Caco-2 (cell line): ENCODE data around the gene RAF1. TPM values are rescaled to one million over a fixed set of nuclear protein-coding genes. Genes with fewer than 3 reads are reported as not detected.

Experiments used
- BruUV-seq: library from RNA; stranded (reverse); fragments of 400-500 nt; replicated peaks from 2 replicates; lab custom pipeline; 2021; lab: Mats Ljungman, UMichigan
- CTCF ChIA-PET: fragments of 300-600 bp; sonication (Branson Sonifier 250); formaldehyde crosslinking; loops from one replicate; lab custom pipeline; 2022; ENCODE audit warnings: antibody characterized with exemption; lab: Charles Lee
- POLR2A ChIA-PET: fragments of 300-600 bp; sonication (Branson Sonifier 250); formaldehyde crosslinking; loops from one replicate; lab custom pipeline; 2022; ENCODE audit warnings: antibody characterized with exemption; lab: Charles Lee
- DNase-seq, 2 experiments: peaks; one replicate each; pipeline versions ENCODE4 v3.0.0 to v3.0.0-alpha.2; 2020 to 2022
- H3K27me3 ChIP-seq: replicated peaks from 2 replicates; pipeline ENCODE4 v1.6.0; 2011; ENCODE audit warnings: low read length; ENCODE audit not compliant: control insufficient read depth, insufficient read depth
- H3K36me3 ChIP-seq: 2 replicates; pipeline ENCODE4 v1.5.1; 2011; ENCODE audit warnings: low read length; ENCODE audit not compliant: control insufficient read depth, insufficient read depth
- H3K4me1 ChIP-seq: fragments of 250-450 bp; sonication (Bioruptor Pico); 2 replicates; pipeline ENCODE4 v1.5.1; 2020; ENCODE audit warnings: mild to moderate bottlenecking
- H3K4me3 ChIP-seq: 2 replicates; pipeline ENCODE4 v1.5.1; 2011; ENCODE audit warnings: low read depth, mild to moderate bottlenecking, control low read depth, low read length
- H3K9me3 ChIP-seq: fragments of 250-450 bp; sonication (Bioruptor Pico); 2 replicates; pipeline ENCODE4 v1.5.1; 2020; ENCODE audit warnings: mild to moderate bottlenecking, moderate library complexity
- H3K27ac Mint-ChIP-seq: one replicate; pipeline ENCODE4 v1.8.0; 2022; ENCODE audit warnings: mixed read lengths; ENCODE audit not compliant: unreplicated experiment
- H3K27me3 Mint-ChIP-seq: one replicate; pipeline ENCODE4 v1.8.0; 2022; ENCODE audit warnings: mixed read lengths; ENCODE audit not compliant: insufficient read depth, unreplicated experiment
- H3K36me3 Mint-ChIP-seq: one replicate; pipeline ENCODE4 v1.8.0; 2022; ENCODE audit warnings: mild to moderate bottlenecking, mixed read lengths; ENCODE audit not compliant: insufficient read depth, unreplicated experiment
- H3K4me1 Mint-ChIP-seq: one replicate; pipeline ENCODE4 v1.8.0; 2022; ENCODE audit warnings: low read depth, mixed read lengths; ENCODE audit not compliant: unreplicated experiment
- H3K4me3 Mint-ChIP-seq: one replicate; pipeline ENCODE4 v1.8.0; 2022; ENCODE audit warnings: mild to moderate bottlenecking, moderate library complexity, mixed read lengths; ENCODE audit not compliant: unreplicated experiment
- H3K9me3 Mint-ChIP-seq: one replicate; pipeline ENCODE4 v1.8.0; 2022; ENCODE audit warnings: mixed read lengths; ENCODE audit not compliant: unreplicated experiment
- intact Hi-C: fragments of 100-400 bp; cut with micrococcal nuclease; formaldehyde crosslinking; loops from one replicate; pipeline ENCODE4 v1.10.0; 2022; ENCODE audit not compliant: unreplicated experiment
- total RNA-seq: library from RNA; stranded (reverse); gene quantifications from 2 replicates; pipeline ENCODE4 v1.2.3, GENCODE V29; 2022
- TF ChIP-seq, protein P1 (sequence below), 2 experiments: fragments of 200-600 bp in 1 of 2; IDR thresholded peaks; 1 replicate in 1 of 2; 2 replicates in 1 of 2; pipeline versions ENCODE4 v1.5.1 to v1.8.0; 2011 to 2022; ENCODE audit warnings: antibody characterized with exemption in 1 of 2, control low read depth in 1 of 2, inconsistent platforms in 1 of 2, low read depth in 1 of 2, low read length in 1 of 2, mild to moderate bottlenecking in 1 of 2, moderate library complexity in 1 of 2; ENCODE audit not compliant: insufficient read depth in 1 of 2, severe bottlenecking in 1 of 2, unreplicated experiment in 1 of 2

The RAF1 gene
- total RNA-seq, 1 experiment from 2014 or later, result 93.6 TPM

DNA sequence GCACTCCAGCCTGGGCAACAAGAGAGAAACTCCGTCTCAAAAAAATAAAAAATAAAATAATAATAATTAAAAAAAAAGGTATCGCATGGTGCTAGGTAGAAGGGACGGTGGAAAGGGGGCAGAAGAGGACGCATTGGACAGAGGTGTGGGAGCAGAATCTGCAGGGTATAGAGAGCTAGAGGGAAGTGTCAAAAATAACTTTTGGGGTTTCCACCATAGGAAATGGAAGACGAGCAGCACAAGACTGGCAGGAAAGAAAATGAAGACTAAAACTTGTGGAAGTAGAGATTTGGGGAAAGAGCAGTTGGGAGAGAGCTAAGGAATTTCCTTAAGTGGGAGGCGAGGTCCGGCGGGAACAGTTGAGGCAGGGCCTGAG is 107.6 kb downstream of the RAF1 start:
- H3K9me3 Mint-ChIP-seq, result no peaks in the 10 kb centered on the region
- H3K9me3 ChIP-seq, result no peaks in the 10 kb centered on the region
- H3K4me3 Mint-ChIP-seq, result peak overlapping the region; percentile 91
- TF ChIP-seq, protein P1, sequence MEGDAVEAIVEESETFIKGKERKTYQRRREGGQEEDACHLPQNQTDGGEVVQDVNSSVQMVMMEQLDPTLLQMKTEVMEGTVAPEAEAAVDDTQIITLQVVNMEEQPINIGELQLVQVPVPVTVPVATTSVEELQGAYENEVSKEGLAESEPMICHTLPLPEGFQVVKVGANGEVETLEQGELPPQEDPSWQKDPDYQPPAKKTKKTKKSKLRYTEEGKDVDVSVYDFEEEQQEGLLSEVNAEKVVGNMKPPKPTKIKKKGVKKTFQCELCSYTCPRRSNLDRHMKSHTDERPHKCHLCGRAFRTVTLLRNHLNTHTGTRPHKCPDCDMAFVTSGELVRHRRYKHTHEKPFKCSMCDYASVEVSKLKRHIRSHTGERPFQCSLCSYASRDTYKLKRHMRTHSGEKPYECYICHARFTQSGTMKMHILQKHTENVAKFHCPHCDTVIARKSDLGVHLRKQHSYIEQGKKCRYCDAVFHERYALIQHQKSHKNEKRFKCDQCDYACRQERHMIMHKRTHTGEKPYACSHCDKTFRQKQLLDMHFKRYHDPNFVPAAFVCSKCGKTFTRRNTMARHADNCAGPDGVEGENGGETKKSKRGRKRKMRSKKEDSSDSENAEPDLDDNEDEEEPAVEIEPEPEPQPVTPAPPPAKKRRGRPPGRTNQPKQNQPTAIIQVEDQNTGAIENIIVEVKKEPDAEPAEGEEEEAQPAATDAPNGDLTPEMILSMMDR (IDR thresholded peaks at IDR 0.05; ENCODE audit: insufficient read depth in 1 of 2, low read depth in 1 of 2, low read length in 1 of 2, severe bottlenecking in 1 of 2, unreplicated experiment in 1 of 2), result no peak
- H3K27me3 Mint-ChIP-seq, result no peaks in the 10 kb centered on the region
- BruUV-seq, result no TSS peak
- CTCF ChIA-PET, result no interaction called here
- no peaks in the 10 kb centered on the region for H3K27me3 ChIP-seq
- no peaks in the 10 kb centered on the region for H3K36me3 ChIP-seq
- peak overlapping the region; percentile 94 for H3K4me3 ChIP-seq
- H3K4me1 Mint-ChIP-seq, result peaks cover 20% of the 10 kb centered on the region
- POLR2A ChIA-PET, result interaction anchor here (1.6 kb wide), 1 partner anchor 11 kb away, joined by 3 read pairs; the partner anchor contains the start of gene MKRN2OS
- no peak for DNase-seq
- H3K36me3 Mint-ChIP-seq, result peaks cover 8% of the 10 kb centered on the region
- peak overlapping the region; percentile 81 for H3K27ac Mint-ChIP-seq
- peaks cover 11% of the 10 kb centered on the region for H3K4me1 ChIP-seq
- intact Hi-C loops, result no loop called here

DNA sequence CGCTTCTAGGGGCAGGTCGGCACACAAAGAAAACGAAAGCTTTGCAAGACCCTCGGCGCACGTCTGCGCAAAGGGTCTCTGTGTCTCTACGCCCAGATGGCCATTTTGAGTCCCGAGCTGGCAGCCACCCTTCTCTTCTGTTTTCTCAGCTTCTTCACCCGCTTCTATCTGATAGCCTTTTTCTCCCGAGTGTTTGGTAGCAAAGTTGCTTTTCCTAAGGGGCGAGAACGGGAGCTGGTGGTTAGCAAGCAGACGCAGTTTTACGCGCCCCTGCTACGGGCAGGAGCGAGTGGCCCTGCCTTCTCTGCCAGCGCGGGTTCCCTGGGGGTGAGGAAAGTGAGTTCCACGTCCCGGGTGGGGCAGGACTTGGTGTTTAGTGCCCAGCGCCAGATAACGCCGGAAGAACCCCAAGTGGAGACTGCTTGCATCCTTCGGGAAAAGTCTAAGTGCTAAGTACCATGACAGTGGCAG is 110.0 kb downstream of the RAF1 start:
- CTCF ChIA-PET, result no interaction called here
- POLR2A ChIA-PET, result no interaction called here
- H3K4me1 ChIP-seq, result peaks cover 9% of the 10 kb centered on the region
- Mint-ChIP-seq H3K27me3 (no peaks in the 10 kb centered on the region), H3K36me3 (peaks cover 8% of the 10 kb centered on the region), H3K4me1 (peaks cover 10% of the 10 kb centered on the region), H3K4me3 (peak overlapping the region; percentile 84), H3K9me3 (no peaks in the 10 kb centered on the region), H3K27ac (no peak overlapping the region)
- no peaks in the 10 kb centered on the region for H3K27me3 ChIP-seq
- no TSS peak for BruUV-seq
- no peaks in the 10 kb centered on the region for H3K36me3 ChIP-seq
- peak overlapping the region; percentile 38 for H3K4me3 ChIP-seq
- TF ChIP-seq, protein P1 (IDR thresholded peaks at IDR 0.05; ENCODE audit: insufficient read depth in 1 of 2, low read depth in 1 of 2, low read length in 1 of 2, severe bottlenecking in 1 of 2, unreplicated experiment in 1 of 2), result no peak
- DNase-seq, result peak in 1 of 2 experiments; percentile 29
- no peaks in the 10 kb centered on the region for H3K9me3 ChIP-seq
- intact Hi-C loops, result no loop called here

DNA sequence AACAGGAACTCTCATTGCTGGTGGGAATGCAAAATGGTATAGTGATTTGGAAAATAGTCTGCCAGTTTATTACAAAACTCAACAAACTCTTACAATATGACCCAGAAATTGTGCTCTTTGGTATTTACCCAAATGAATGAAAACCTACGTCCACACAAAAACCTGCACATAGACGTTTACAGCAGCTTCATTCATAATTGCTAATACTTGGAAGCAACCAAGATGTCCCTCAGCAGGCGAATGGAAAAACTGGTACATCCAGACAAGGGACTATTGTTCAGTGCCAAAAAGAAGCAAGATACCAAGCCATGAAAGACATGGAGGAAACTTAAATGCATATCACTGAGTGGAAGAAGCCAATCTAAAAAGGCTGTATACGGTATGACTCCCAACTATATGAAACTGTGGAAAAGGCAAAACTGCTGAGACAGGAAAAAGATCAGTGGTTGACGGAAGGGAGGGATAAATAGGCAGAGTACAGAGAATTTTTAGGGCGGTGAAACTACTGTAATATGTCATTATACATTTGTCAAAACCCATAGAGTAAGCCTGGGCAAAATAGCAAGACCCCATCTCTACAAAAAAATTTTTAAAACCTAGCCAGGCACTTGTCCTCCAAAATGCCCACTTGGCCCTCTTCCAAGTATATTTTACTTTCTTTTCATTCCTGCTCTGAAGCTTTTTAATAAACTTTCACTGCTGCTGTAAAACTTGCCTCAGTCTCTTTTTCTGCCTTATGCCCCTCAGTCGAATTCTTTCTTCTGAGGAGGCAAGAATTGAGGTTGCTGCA is 113.8 kb downstream of the RAF1 start:
- TF ChIP-seq, protein P1 (IDR thresholded peaks at IDR 0.05; ENCODE audit: insufficient read depth in 1 of 2, low read depth in 1 of 2, low read length in 1 of 2, severe bottlenecking in 1 of 2, unreplicated experiment in 1 of 2), result no peak
- H3K36me3 Mint-ChIP-seq, result no peaks in the 10 kb centered on the region
- no peak for DNase-seq
- no peaks in the 10 kb centered on the region for H3K9me3 Mint-ChIP-seq
- no TSS peak for BruUV-seq
- H3K4me1 Mint-ChIP-seq, result no peaks in the 10 kb centered on the region
- intact Hi-C loops, result no loop called here
- ChIA-PET POLR2A (no interaction called here), CTCF (no interaction called here)
- H3K4me3 ChIP-seq, result no peak overlapping the region
- no peaks in the 10 kb centered on the region for H3K4me1 ChIP-seq
- H3K27me3 ChIP-seq, result no peaks in the 10 kb centered on the region
- H3K4me3 Mint-ChIP-seq, result no peak overlapping the region
- H3K27ac Mint-ChIP-seq, result no peak overlapping the region
- no peaks in the 10 kb centered on the region for H3K27me3 Mint-ChIP-seq
- no peaks in the 10 kb centered on the region for H3K9me3 ChIP-seq
- no peaks in the 10 kb centered on the region for H3K36me3 ChIP-seq
